GM04504 (cell line): ENCODE data around the gene AGFG1.

ENCODE experiments used
- DNase-seq: peaks from one replicate; pipeline ENCODE4 v3.0.0-alpha.2; 2012; ENCODE audit warnings: low read depth

The AGFG1 gene

GRCh38 chr2:227462462-227462951 is 9.4 kb upstream of the AGFG1 start:
- DNase-seq: no peak

DNA sequence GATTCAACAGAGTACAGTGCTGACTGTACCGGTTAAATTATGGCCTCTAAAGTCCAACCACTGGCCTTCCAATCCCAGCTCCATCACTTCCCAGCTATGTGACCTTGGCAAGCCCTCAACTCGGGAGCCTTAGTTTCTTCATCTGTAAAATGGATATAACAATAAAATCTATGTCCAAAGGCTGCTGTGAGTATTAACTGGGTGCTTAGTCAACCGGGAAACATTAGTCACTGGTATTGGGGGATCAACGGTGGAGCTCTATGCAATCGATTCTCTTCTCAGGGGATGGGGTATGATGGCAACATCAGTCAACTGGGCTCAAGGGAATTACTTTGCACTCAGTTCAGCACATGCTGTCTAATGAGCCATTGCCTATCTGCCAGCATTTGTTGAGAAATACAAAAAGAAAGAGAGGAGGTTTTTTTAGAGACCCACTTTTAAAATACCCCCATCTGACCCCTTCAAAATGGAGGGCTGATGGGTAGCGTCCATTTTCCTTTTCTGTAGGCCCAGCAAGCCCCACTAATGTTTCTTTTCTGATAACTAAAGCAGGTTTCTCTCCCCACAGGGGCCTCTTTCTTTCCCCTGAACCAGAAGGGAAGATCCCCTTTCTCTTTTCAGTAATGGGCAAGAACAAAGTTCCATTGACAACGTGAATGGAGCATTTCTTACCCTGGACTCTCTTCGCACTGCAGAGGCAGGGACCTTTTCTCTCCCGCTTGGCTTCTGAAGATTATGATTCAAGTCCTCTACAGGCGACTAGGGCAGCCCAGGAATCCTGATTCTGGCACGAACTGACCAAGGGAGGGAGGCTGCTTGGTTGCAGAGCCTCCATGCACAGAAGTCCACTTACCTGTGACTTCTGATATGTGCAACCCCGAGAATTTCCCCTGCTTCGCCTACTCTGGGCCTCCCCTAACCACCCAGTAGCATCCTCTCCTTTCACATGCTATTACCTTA is 8.7 kb upstream of the AGFG1 start:
- no peak for DNase-seq

- no peak for DNase-seq
Observed at GRCh38 chr2:227464361-227464760, 7.6 kb upstream of the AGFG1 start.

DNA sequence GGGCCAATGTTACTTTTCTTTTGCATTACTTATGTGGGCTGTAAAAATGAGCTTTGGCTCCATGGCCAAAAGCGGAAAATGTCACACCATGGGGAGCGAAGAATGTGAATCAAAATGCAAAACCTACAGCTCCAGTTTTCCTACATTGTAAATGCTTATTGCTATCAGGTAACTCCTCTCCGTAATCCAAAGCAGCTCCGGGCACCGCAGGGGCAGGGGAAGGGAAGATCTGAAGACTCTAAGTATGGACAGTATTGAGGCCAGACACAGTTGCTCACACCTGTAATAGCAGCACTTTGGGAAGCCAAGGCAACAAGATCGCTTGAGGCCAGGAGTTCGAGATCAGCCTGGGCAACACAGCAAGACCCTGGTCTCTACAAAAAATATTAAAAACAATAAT is 7.1 kb upstream of the AGFG1 start:
- DNase-seq: no peak

DNA sequence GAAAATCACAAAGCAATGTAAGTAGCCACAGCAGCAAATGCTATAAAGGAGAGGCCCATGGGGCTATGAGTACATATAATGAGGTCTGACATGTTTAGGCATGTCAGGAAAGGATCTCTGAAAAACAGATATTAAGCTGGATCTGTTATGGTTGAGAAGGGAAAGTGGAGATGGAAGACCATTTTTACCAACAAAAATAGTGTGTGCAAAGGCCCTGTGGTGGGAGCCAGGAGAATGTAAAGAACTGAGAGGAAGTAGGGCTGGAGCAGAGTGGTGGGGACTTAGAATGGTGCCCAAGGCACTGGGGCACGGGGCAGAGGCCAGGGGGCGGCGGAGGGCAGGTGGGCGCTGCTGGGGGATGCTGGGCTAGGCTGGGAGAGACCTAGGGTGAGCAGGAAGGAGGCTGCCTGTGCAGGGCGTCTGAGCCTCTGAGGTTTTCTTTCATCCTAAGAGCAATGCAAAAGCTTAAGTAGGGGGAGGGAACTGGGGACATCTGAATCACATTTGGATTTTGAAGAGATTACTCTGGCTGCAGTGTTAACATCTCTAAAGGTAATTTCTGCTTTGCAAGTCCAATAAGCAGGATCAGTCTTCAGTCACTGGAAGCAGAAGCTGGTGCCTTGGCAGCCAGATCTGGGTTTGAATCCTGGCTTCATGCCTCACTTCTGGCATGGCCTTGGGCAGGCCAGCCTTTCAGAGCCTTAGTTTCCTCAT is 4.9 kb upstream of the AGFG1 start:
- DNase-seq: no peak

- DNase-seq: no peak
Observed at GRCh38 chr2:227471412-227471811, 544 bp upstream of the AGFG1 start.

GRCh38 chr2:227472265-227473121 is 537 bp downstream of the AGFG1 start:
- DNase-seq: no peak

DNA sequence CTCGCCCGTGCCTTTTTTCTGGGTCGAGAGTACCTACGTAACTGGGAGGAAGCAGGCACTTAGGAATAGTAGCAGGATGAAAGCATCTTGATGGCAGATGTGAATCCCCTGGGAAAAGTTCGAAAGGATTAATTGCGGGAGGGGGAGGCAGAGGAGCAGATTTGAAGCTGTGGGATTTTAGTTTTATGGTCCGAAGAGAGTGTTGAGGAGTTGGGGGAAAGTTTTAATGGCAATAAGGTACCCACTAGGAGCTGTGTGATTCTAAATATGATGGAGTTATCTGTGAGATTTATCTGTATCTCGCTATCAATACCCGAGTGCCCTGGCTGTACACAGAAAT is 1.1 kb downstream of the AGFG1 start:
- DNase-seq: no peak

DNA sequence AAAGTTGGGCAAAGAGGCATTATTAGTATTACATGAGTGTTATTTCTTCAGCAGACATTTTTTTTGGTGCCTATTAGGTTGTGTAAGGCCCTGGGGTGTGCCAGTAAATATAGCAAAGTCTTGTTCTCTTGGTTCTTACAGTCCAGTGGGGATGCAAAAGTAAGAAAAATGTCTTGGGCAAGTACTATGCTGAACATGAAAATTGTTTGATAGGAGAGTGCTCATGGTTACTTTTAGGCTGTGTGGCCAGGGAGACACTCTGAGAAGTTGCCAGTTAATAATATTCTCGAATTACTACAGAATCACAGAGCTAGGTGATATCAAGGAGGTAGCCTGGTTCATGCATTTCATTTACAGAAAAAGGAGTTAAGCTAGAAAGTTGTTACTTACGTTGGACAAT is 1.9 kb downstream of the AGFG1 start:
- DNase-seq: no peak

DNA sequence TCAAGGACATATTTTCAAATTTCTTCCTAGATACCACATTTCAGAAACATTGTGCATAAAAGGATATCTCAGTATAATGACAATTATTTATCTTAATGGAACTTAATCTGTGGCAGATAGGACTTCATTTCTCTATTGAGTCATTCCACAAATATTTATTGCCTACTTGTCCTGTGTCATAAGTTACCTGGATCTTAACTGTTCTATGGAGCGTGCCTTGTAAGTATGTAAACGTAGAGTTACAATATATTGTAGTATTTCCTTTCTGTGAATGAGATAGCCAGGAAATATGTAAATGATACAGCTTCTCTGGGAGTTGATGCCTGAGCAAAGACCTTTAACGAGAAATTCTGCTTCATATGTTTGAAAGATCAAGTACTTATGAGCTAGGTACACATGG is 2.5 kb downstream of the AGFG1 start:
- no peak for DNase-seq

GRCh38 chr2:227477291-227477690 is 5.3 kb downstream of the AGFG1 start:
- DNase-seq: no peak

- DNase-seq: no peak
Observed at GRCh38 chr2:227479865-227480475, 8.0 kb downstream of the AGFG1 start.

DNA sequence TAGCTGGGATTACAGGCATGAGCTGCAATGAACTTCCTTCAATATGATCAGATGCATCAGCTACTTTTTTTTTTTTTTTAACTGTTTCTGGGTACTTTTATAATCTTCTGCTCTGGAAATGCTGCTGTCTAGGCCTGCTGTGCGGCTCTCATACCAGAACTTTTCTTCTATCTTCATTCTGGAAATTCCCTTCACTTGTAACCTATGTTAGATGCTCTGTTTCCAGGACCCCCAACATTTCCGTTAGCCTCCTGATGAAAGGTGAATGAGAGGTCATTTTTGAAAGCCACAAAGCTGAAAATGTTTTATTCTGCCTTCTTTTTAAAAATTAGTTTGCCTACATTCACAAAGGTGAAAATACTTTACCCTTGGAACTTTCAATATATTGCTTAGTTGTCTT is 8.6 kb downstream of the AGFG1 start:
- DNase-seq: no peak

GRCh38 chr2:227482638-227483340 is 10.8 kb downstream of the AGFG1 start:
- DNase-seq: no peak

DNA sequence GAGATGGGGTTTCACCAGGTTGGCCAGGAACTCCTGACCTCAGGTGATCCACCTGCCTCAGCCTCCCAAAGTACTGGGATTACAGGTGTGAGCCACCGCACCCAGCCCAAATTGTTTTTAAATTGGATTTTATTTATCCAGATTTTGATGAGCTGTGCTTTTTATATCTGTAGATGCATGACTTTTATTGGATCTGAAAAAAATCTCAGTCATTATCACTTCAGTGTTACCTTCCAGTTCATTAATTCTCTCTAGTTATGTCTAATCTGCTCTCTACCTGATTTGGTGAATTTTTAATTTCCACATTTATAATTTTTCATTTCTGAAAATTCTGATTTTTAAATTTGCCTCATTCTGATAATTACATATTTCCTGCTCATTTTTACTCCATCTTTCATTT is 13.5 kb downstream of the AGFG1 start:
- DNase-seq: no peak

GRCh38 chr2:227486688-227487087 is 14.7 kb downstream of the AGFG1 start:
- no peak for DNase-seq

GRCh38 chr2:227488045-227488444 is 16.1 kb downstream of the AGFG1 start:
- DNase-seq: no peak

DNA sequence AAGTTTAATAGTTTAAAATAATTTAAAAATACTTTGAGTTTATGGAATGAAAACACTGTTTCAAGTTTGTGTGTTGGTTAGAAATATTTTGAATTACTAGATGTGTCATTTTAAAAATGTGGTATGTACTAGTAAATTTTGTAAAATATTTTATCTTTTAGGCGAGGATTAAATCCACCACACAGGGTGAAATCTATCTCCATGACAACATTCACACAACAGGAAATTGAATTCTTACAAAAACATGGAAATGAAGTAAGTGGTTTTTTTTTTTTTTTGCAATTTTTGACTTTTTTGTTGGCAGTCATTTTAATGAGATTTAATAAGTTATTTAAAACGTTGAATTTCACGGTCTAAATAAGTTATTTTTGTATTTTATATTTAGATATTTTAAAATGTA is 19.4 kb downstream of the AGFG1 start:
- DNase-seq: no peak

- DNase-seq: no peak
Observed at GRCh38 chr2:227493524-227493923, 21.6 kb downstream of the AGFG1 start.

- no peak for DNase-seq
Observed at GRCh38 chr2:227497158-227497557, 25.2 kb downstream of the AGFG1 start.

DNA sequence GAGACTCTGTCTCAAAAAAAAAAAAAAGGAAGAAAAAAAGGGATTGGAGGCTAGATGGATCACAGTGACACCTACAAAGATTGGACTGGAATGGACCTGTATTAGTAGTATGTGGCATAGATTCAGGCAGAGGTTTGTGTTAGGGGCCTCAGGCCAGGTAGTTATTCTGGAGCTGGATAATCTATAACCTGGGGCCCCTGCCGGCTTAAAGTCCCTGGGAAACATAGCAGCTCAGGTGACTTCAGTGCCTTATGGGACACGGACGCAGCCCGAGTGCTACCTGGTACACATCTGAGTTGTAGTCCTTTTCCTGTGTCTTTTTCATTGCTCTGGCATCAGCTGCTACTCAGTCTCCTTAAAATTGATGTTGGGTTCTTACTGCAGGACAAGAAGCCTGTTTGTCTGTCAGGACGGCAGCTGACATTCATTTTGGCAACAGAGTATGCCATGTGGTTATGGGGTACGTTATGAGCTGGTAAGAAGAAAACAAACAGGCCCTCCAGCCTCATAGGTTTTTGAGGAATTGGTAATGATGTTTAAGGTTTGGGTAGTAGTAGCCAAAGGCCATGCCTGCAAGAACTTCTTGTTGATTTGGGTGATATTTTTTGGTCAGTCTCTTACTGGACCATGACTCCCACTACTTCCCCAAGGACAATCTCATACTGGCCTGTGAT is 27.8 kb downstream of the AGFG1 start:
- no peak for DNase-seq
